NCI-H1105 (cell line): ENCODE results near the gene TENT4B.
A peak's percentile ranks its signal among the peaks of the same experiment; 100 is the strongest.

Experiments used
- DNase-seq: peaks from one replicate; lab custom pipeline; 2025; lab: John Stamatoyannopoulos, UW

Gene TENT4B

GRCh38 chr16:50195756-50196155 lies 42.6 kb downstream of the TENT4B start:
- no peak for DNase-seq

- no peak for DNase-seq
Measured at GRCh38 chr16:50197582-50197981, 44.5 kb downstream of the TENT4B start.

GRCh38 chr16:50198802-50199403 lies 45.8 kb downstream of the TENT4B start:
- DNase-seq, result peak; percentile 58

GRCh38 chr16:50201787-50202186 lies 48.7 kb downstream of the TENT4B start:
- no peak for DNase-seq

- no peak for DNase-seq
Measured at GRCh38 chr16:50202926-50203624, 50.0 kb downstream of the TENT4B start.

- DNase-seq, result no peak
Measured at GRCh38 chr16:50203681-50204080, 50.6 kb downstream of the TENT4B start.

- no peak for DNase-seq
Measured at GRCh38 chr16:50204453-50205108, 51.5 kb downstream of the TENT4B start.

GRCh38 chr16:50207652-50208051 lies 54.5 kb downstream of the TENT4B start:
- no peak for DNase-seq

- no peak for DNase-seq
Measured at GRCh38 chr16:50208460-50208931, 55.4 kb downstream of the TENT4B start.

- no peak for DNase-seq
Measured at GRCh38 chr16:50209546-50210265, 56.6 kb downstream of the TENT4B start.

- peak; percentile 72 for DNase-seq
Measured at GRCh38 chr16:50210266-50211038, 57.3 kb downstream of the TENT4B start.

- DNase-seq, result peak; percentile 33
Measured at GRCh38 chr16:50213939-50214519, 60.9 kb downstream of the TENT4B start.

GRCh38 chr16:50215680-50216079 lies 62.6 kb downstream of the TENT4B start:
- DNase-seq, result no peak

- no peak for DNase-seq
Measured at GRCh38 chr16:50216231-50216630, 63.1 kb downstream of the TENT4B start.

- no peak for DNase-seq
Measured at GRCh38 chr16:50219402-50219975, 66.4 kb downstream of the TENT4B start.

- DNase-seq, result no peak
Measured at GRCh38 chr16:50224286-50224685, 71.2 kb downstream of the TENT4B start.

GRCh38 chr16:50227120-50227519 lies 74.0 kb downstream of the TENT4B start:
- no peak for DNase-seq

GRCh38 chr16:50227665-50228064 lies 74.6 kb downstream of the TENT4B start:
- DNase-seq, result no peak

GRCh38 chr16:50228364-50228868 lies 75.3 kb downstream of the TENT4B start:
- DNase-seq, result no peak

- no peak for DNase-seq
Measured at GRCh38 chr16:50229149-50229726, 76.1 kb downstream of the TENT4B start.
